GM21367 (cell line): ENCODE measurements around the gene RAPGEF5.

Experiments
- ATAC-seq: cut with Tn5 transposase; IDR thresholded peaks from one replicate; pipeline ENCODE4 v1.9.1; 2021; ENCODE audit not compliant: unreplicated experiment

Gene RAPGEF5

GRCh38 chr7:22195397-22196172, 161.4 kb downstream of the RAPGEF5 start:
- no peak for ATAC-seq

- ATAC-seq = no peak
These were observed 162.2 kb downstream of the RAPGEF5 start for GRCh38 chr7:22194658-22195273.

- ATAC-seq = no peak
These were observed 163.4 kb downstream of the RAPGEF5 start for GRCh38 chr7:22193450-22193983.

GRCh38 chr7:22192801-22193200, 164.2 kb downstream of the RAPGEF5 start:
- ATAC-seq = no peak

- no peak for ATAC-seq
These were observed 166.2 kb downstream of the RAPGEF5 start for GRCh38 chr7:22190736-22191135.

GRCh38 chr7:22189741-22190140, 167.2 kb downstream of the RAPGEF5 start:
- no peak for ATAC-seq

GRCh38 chr7:22189230-22189629, 167.7 kb downstream of the RAPGEF5 start:
- no peak for ATAC-seq

- no peak for ATAC-seq
These were observed 169.1 kb downstream of the RAPGEF5 start for GRCh38 chr7:22187691-22188348.

GRCh38 chr7:22185559-22185958, 171.4 kb downstream of the RAPGEF5 start:
- ATAC-seq = no peak

- no peak for ATAC-seq
These were observed 172.3 kb downstream of the RAPGEF5 start for GRCh38 chr7:22184549-22185199.

GRCh38 chr7:22183522-22184280, 173.3 kb downstream of the RAPGEF5 start:
- ATAC-seq = no peak

GRCh38 chr7:22182149-22182548, 174.8 kb downstream of the RAPGEF5 start:
- no peak for ATAC-seq

GRCh38 chr7:22181663-22182062, 175.3 kb downstream of the RAPGEF5 start:
- no peak for ATAC-seq

GRCh38 chr7:22179442-22179879, 177.5 kb downstream of the RAPGEF5 start:
- ATAC-seq = no peak

- ATAC-seq = no peak
These were observed 178.2 kb downstream of the RAPGEF5 start for GRCh38 chr7:22178735-22179134.

- no peak for ATAC-seq
These were observed 180.1 kb downstream of the RAPGEF5 start for GRCh38 chr7:22176791-22177412.

GRCh38 chr7:22174574-22174953, 182.4 kb downstream of the RAPGEF5 start:
- ATAC-seq = no peak

GRCh38 chr7:22173685-22174573, 183.0 kb downstream of the RAPGEF5 start:
- peak; percentile 91 for ATAC-seq

GRCh38 chr7:22168129-22168634, 188.8 kb downstream of the RAPGEF5 start:
- ATAC-seq = no peak
